DOHH2 (cell line): Measurements from ENCODE around the gene SEC16A.

Experiments used
- H3F3A ChIP-seq: fragments of 200-600 bp; sonication (generic), shearing (Covaris generic); 2 replicates; pipeline ENCODE4 v1.6.0; 2016; ENCODE audit warnings: antibody characterized with exemption, mild to moderate bottlenecking; ENCODE audit not compliant: control insufficient read depth, insufficient read depth
- H3K27ac ChIP-seq: fragments of 200-600 bp; sonication (generic); 2 replicates; pipeline ENCODE4 v1.5.1; 2014; ENCODE audit warnings: low read depth, mild to moderate bottlenecking, low read length, moderate library complexity
- H3K27me3 ChIP-seq: fragments of 200-600 bp; sonication (generic); 2 replicates; pipeline ENCODE4 v1.6.1; 2014; ENCODE audit warnings: mild to moderate bottlenecking, low read length, mixed read lengths; ENCODE audit not compliant: control insufficient read depth
- H3K36me3 ChIP-seq: fragments of 200-600 bp; sonication (generic); 2 replicates; pipeline ENCODE4 v1.6.1; 2014; ENCODE audit warnings: mild to moderate bottlenecking, low read length, moderate library complexity, mixed read lengths; ENCODE audit not compliant: control insufficient read depth
- H3K4me1 ChIP-seq: fragments of 200-600 bp; sonication (generic); 2 replicates; pipeline ENCODE4 v1.6.1; 2014; ENCODE audit warnings: mild to moderate bottlenecking, low read length, mixed read lengths; ENCODE audit not compliant: control insufficient read depth
- H3K4me2 ChIP-seq: fragments of 200-600 bp; sonication (generic); 2 replicates; pipeline ENCODE4 v1.6.0; 2014; ENCODE audit warnings: mild to moderate bottlenecking, low read length, moderate library complexity
- H3K4me3 ChIP-seq: fragments of 200-600 bp; sonication (generic); 2 replicates; pipeline ENCODE4 v1.5.1; 2014; ENCODE audit warnings: mild to moderate bottlenecking, low read length, mixed read lengths
- H3K79me2 ChIP-seq: fragments of 200-600 bp; sonication (generic); 2 replicates; pipeline ENCODE4 v1.6.1; 2014; ENCODE audit warnings: mild to moderate bottlenecking, low read length, mixed read lengths; ENCODE audit not compliant: control insufficient read depth
- H3K9me2 ChIP-seq: fragments of 200-600 bp; sonication (generic); replicated peaks from 2 replicates; pipeline ENCODE4 v1.6.1; 2014; ENCODE audit warnings: mild to moderate bottlenecking, low read length, mixed read lengths; ENCODE audit not compliant: control insufficient read depth
- H3K9me3 ChIP-seq: fragments of 200-600 bp; sonication (generic); 2 replicates; pipeline ENCODE4 v1.6.1; 2014; ENCODE audit warnings: antibody characterized with exemption, low read length, mixed read lengths; ENCODE audit not compliant: control insufficient read depth, insufficient read depth
- H4K20me1 ChIP-seq: fragments of 200-600 bp; sonication (generic); 2 replicates; pipeline ENCODE4 v1.6.0; 2014; ENCODE audit warnings: low read depth, mild to moderate bottlenecking, antibody characterized with exemption, low read length, moderate library complexity; ENCODE audit not compliant: control insufficient read depth, insufficient read depth
- EZH2phosphoT487 ChIP-seq: fragments of 200-600 bp; sonication (generic); IDR thresholded peaks from 2 replicates; pipeline ENCODE4 v1.6.1; 2017; ENCODE audit warnings: borderline replicate concordance, mild to moderate bottlenecking, antibody characterized with exemption, low read length, moderate library complexity, mixed read lengths
- TF ChIP-seq, protein P1 (sequence below): fragments of 200-600 bp; sonication (generic); IDR thresholded peaks from one replicate; pipeline ENCODE4 v1.5.1; 2014; ENCODE audit warnings: antibody characterized with exemption, mild to moderate bottlenecking, low read depth, low read length; ENCODE audit not compliant: poor library complexity, severe bottlenecking

Gene SEC16A

DNA sequence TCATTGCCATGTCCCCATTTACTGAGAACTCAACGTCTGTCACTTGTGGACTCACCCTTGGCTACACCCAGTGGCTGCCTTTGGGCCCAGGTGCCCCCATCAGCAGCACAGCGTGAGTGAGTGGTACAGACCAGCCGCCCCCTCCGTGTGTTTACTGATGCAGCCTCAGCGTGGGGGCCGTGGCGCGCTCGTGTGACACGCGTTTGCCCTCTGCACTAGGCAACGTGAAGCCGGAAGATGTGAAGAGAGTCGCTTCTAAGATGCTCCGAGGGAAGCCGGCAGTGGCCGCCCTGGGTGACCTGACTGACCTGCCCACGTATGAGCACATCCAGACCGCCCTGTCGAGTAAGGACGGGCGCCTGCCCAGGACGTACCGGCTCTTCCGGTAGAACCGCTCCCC, 60.0 kb downstream of the SEC16A start:
- Histone ChIP-seq H3K4me1 (no peaks in the 10 kb centered on the region), H3K36me3 (peaks cover 79% of the 10 kb centered on the region), H3F3A (no peaks in the 10 kb centered on the region), H4K20me1 (no peaks in the 10 kb centered on the region), H3K4me3 (no peak overlapping the region), H3K9me2 (no peaks in the 10 kb centered on the region), H3K27ac (no peak overlapping the region), H3K4me2 (no peak overlapping the region), H3K79me2 (no peaks in the 10 kb centered on the region; the same call in 1 of the 2 replicates), H3K27me3 (no peaks in the 10 kb centered on the region), H3K9me3 (no peaks in the 10 kb centered on the region)
- TF ChIP-seq, protein P1, sequence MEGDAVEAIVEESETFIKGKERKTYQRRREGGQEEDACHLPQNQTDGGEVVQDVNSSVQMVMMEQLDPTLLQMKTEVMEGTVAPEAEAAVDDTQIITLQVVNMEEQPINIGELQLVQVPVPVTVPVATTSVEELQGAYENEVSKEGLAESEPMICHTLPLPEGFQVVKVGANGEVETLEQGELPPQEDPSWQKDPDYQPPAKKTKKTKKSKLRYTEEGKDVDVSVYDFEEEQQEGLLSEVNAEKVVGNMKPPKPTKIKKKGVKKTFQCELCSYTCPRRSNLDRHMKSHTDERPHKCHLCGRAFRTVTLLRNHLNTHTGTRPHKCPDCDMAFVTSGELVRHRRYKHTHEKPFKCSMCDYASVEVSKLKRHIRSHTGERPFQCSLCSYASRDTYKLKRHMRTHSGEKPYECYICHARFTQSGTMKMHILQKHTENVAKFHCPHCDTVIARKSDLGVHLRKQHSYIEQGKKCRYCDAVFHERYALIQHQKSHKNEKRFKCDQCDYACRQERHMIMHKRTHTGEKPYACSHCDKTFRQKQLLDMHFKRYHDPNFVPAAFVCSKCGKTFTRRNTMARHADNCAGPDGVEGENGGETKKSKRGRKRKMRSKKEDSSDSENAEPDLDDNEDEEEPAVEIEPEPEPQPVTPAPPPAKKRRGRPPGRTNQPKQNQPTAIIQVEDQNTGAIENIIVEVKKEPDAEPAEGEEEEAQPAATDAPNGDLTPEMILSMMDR, result no peak
- no peak for TF ChIP-seq EZH2phosphoT487

DNA sequence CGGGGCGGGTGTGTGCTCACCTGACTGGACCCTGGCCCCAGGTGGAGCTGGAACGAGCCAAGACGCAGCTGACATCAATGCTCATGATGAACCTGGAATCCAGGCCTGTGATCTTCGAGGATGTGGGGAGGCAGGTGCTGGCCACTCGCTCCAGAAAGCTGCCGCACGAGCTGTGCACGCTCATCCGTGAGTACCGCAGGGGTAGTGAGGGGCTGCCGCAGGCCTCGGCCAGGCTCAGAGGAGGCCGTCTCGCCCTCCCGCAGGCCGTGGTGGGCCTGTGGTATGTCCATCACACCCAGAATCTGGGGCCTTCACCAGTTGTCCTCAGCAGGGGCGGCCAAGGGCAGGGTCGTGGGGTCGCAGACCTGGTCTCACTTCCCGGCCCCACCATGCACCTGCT, 61.0 kb downstream of the SEC16A start:
- Histone ChIP-seq H3F3A (no peaks in the 10 kb centered on the region), H3K27me3 (no peaks in the 10 kb centered on the region), H3K4me3 (no peak overlapping the region), H3K27ac (no peak overlapping the region), H3K9me3 (no peaks in the 10 kb centered on the region), H3K9me2 (no peaks in the 10 kb centered on the region), H3K36me3 (peaks cover 81% of the 10 kb centered on the region), H3K4me1 (no peaks in the 10 kb centered on the region), H3K79me2 (no peaks in the 10 kb centered on the region; the same call in 1 of the 2 replicates), H4K20me1 (no peaks in the 10 kb centered on the region), H3K4me2 (no peak overlapping the region)
- TF ChIP-seq EZH2phosphoT487, result no peak
- TF ChIP-seq, protein P1, result no peak

DNA sequence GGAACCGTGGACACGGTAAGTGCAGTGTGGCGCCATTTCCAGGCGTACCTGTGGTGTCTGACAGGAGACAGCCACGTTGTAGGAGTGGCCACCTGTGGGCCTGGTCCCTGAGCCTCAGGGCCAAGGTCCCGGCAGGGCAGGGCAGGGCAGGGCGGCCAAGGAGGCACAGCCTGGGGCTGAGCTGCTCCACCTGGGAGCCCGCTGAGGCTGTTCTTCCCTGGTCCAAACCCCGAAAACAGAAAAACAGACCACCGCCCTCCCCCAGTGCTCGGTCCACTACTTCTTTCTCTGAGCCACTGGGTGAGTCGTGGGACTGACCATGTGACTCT, 63.8 kb downstream of the SEC16A start:
- Histone ChIP-seq H3K36me3 (peaks cover 89% of the 10 kb centered on the region), H3F3A (no peaks in the 10 kb centered on the region), H3K9me3 (no peaks in the 10 kb centered on the region), H3K27ac (no peak overlapping the region), H4K20me1 (no peaks in the 10 kb centered on the region), H3K4me3 (no peak overlapping the region), H3K27me3 (no peaks in the 10 kb centered on the region), H3K4me2 (no peak overlapping the region), H3K9me2 (no peaks in the 10 kb centered on the region), H3K79me2 (peaks cover 5% of the 10 kb centered on the region), H3K4me1 (no peaks in the 10 kb centered on the region)
- TF ChIP-seq, protein P1, result no peak
- TF ChIP-seq EZH2phosphoT487, result no peak
